HG03039 (cell line): Measurements from ENCODE around the gene SMARCA2.

Source experiments
- ATAC-seq: cut with Tn5 transposase; IDR thresholded peaks from one replicate; pipeline ENCODE4 v1.9.1; 2021; ENCODE audit warnings: mild to moderate bottlenecking, moderate library complexity; ENCODE audit not compliant: unreplicated experiment

SMARCA2 gene

GRCh38 chr9:2236850-2237249 is 221.7 kb downstream of the SMARCA2 start:
- no peak for ATAC-seq

GRCh38 chr9:2241461-2241835 is 226.3 kb downstream of the SMARCA2 start:
- ATAC-seq = no peak

DNA sequence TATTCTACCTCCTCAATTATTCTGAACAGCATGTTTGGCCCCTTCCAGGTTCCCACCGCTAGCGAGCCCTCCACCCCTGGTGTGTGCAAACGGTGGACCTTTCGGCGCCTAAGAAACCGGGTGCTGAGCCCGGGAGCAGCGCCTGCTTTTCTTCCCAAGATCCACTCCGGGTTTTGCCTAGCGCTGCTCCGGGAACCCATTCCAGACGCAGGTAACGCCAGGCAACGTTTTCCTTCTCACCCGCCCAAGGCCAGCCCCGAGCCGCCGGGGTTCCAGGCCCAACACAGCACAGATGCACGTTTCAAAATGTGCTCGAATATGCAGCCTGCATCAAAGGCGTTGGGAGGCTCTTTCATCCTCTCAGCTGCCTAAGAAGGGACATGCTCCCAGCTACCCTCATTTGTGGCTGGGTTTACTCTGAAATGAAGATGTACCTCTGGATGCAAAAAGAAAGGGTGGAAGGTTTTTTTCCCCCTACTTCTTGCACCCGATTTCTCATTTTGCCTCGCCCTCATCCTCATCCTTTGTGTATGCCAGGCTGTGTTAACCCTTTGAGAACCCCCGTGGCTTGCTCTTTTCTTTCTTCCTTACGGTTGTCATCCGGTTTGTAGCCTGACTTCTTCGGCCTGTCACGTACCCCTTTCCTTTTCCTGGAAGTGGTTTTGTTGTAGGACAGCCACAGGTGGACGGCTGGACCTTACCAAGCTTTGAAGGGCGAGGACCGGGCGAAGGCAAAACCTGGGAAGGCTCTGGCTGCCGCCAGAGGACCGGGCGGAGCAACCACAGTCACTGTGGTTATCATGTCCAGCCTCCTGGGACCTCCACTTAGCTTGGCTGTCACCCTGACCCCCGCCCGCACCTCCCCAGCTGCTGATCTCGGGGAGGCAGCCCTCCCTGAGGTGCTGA is 226.9 kb downstream of the SMARCA2 start:
- ATAC-seq = peak; percentile 92

DNA sequence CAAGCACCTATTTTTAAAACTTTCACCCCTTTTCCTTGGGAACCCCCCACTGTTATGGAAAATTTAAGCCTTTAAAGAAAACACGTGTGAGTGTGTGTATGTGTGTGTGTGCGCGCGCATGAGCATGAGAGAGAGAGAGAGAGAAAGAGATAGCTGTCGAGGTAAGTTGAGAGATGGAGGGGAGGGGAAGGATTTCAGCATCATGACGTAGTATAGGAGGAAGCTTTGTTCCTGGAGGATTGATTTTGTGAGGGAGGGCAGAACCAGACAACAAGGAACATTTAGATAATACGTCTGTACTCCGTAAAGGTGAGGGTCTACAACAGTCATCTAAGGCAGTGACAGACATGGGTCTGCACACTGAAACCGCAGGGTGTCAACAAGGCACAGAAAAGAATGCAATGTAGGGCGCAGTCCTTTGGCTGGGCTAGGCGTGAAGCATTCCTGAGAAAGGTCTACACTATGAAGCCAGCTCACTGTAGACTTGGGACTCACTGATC is 227.7 kb downstream of the SMARCA2 start:
- no peak for ATAC-seq
